Adrenal gland (tissue), 5 donors: ENCODE measurements around the gene GPR31.

ENCODE experiments used
- CTCF ChIP-seq, 6 experiments: fragments of 450-650 bp in 4 of 6; fragments of 200-600 bp in 2 of 6; sonication (generic) in 1 of 6; IDR thresholded peaks; 1 replicate in 5 of 6; 2 replicates in 1 of 6; pipeline versions ENCODE4 v1.5.1 to v1.8.0; 2016 to 2021; ENCODE audit warnings: antibody characterized with exemption in 6 of 6, mild to moderate bottlenecking in 2 of 6, moderate library complexity in 1 of 6
- POLR2A ChIP-seq, 2 donors: fragments of 450-650 bp; IDR thresholded peaks; one replicate each; pipeline ENCODE4 v1.6.1; 2017; ENCODE audit warnings: antibody characterized with exemption in 2 of 2, mild to moderate bottlenecking in 2 of 2, moderate library complexity in 1 of 2
- donor health status: DM: no; HTN: no; CAD: no.

GRCh38 chr6:167121335-167121841 lies 36.4 kb downstream of the GPR31 start:
- TF ChIP-seq CTCF (IDR thresholded peaks at IDR 0.05): no peak
- no peak for TF ChIP-seq POLR2A (IDR thresholded peaks at IDR 0.05)
